WTC11 (cell line): Measurements from ENCODE around the gene COL26A1. TPM values are rescaled to one million over a fixed set of nuclear protein-coding genes. Genes with fewer than 3 reads are reported as not detected.

ENCODE experiments used
- ELF4 ChIP-seq: sonication (generic); formaldehyde crosslinking; IDR thresholded peaks from 2 replicates; pipeline ENCODE4 v1.8.1; 2022; ENCODE audit warnings: low read depth, mild to moderate bottlenecking, moderate library complexity, missing genetic modification reagents
- FOXJ3 ChIP-seq: sonication (generic); formaldehyde crosslinking; IDR thresholded peaks from 2 replicates; pipeline ENCODE4 v1.9.0; 2021; ENCODE audit warnings: missing genetic modification reagents, mild to moderate bottlenecking, borderline replicate concordance
- KAT7 ChIP-seq: sonication (generic); formaldehyde crosslinking; IDR thresholded peaks from 2 replicates; pipeline ENCODE4 v1.8.1; 2023; ENCODE audit warnings: missing genetic modification reagents, mild to moderate bottlenecking, borderline replicate concordance
- MAX ChIP-seq: sonication (generic); formaldehyde crosslinking; IDR thresholded peaks from 2 replicates; pipeline ENCODE4 v1.8.0; 2022; ENCODE audit warnings: mild to moderate bottlenecking, missing genetic modification reagents
- OVOL2 ChIP-seq: fragments of 250-450 bp; sonication (Bioruptor Pico); IDR thresholded peaks from 2 replicates; pipeline ENCODE4 v1.9.0; 2021; ENCODE audit warnings: mild to moderate bottlenecking, borderline replicate concordance
- RELA ChIP-seq: sonication (generic); formaldehyde crosslinking; IDR thresholded peaks from 2 replicates; pipeline ENCODE4 v1.8.1; 2022; ENCODE audit warnings: missing genetic modification reagents, mild to moderate bottlenecking, borderline replicate concordance
- RORB ChIP-seq: fragments of 250-450 bp; sonication (Bioruptor Pico); IDR thresholded peaks from 2 replicates; pipeline ENCODE4 v1.9.0; 2021; ENCODE audit warnings: mild to moderate bottlenecking
- SMAD3 ChIP-seq: sonication (generic); formaldehyde crosslinking; IDR thresholded peaks from 2 replicates; pipeline ENCODE4 v1.8.0; 2022; ENCODE audit warnings: missing genetic modification reagents, mild to moderate bottlenecking, borderline replicate concordance
- total RNA-seq: library from RNA; stranded (reverse); gene quantifications from 3 replicates; pipeline ENCODE4 v1.2.3, GENCODE V29; 2021
- TF ChIP-seq, protein P1 (sequence below): sonication (generic); formaldehyde crosslinking; IDR thresholded peaks from 2 replicates; pipeline ENCODE4 v1.8.0; 2023; ENCODE audit warnings: missing genetic modification reagents, mild to moderate bottlenecking, borderline replicate concordance
- TF ChIP-seq, protein P2 (sequence below): fragments of 250-450 bp; sonication (Bioruptor Pico); IDR thresholded peaks from 2 replicates; pipeline ENCODE4 v1.9.0; 2021; ENCODE audit warnings: mild to moderate bottlenecking, borderline replicate concordance
- TF ChIP-seq, protein P3 (sequence below): sonication (generic); formaldehyde crosslinking; IDR thresholded peaks from 2 replicates; pipeline ENCODE4 v1.8.1; 2023; ENCODE audit warnings: mild to moderate bottlenecking, missing genetic modification reagents, moderate library complexity
- TF ChIP-seq, protein P4 (sequence below): sonication (generic); formaldehyde crosslinking; IDR thresholded peaks from 2 replicates; pipeline ENCODE4 v1.8.0; 2023; ENCODE audit warnings: mild to moderate bottlenecking, missing genetic modification reagents

COL26A1 gene
- total RNA-seq, 1 experiment from 2014 or later = 64.4 TPM

DNA sequence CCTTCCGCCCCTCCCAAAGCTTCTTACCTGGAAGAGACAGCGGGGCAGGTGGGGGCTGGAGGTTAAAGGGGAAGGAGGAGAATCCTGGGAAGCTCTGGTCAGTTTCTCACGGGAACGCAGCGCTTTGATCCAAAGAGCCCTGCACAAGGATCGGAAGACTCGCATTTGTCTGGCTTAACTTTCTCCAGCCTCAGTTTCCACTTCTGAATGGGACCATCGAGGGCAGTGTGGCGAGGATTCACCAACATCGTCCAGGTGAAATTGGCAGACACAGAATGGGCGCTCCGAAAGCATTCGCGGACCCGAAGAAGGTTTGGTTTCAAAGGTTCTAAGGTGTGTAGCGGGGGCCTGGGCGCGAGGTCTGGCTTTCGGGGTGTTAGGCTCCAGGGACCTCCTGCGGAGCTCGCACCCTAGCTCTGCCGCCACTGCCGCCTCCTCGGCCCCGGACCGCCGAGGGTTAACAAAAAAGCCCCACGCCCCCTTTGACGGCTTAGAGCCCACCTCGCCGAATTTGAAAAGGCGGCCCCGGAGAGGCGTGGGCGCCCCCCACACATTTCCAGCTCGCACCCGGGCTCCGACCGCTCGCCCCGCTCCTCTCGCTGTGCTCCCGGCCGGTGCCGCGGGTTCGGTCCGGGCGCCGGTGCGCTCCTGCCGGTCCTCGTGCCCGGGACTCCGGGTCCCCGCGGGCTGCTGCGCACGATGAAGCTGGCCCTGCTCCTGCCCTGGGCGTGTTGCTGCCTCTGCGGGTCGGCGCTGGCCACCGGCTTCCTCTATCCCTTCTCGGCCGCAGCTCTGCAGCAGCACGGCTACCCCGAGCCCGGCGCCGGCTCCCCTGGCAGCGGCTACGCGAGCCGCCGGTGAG lies at the start of gene COL26A1 (continued):
- TF ChIP-seq, protein P1, sequence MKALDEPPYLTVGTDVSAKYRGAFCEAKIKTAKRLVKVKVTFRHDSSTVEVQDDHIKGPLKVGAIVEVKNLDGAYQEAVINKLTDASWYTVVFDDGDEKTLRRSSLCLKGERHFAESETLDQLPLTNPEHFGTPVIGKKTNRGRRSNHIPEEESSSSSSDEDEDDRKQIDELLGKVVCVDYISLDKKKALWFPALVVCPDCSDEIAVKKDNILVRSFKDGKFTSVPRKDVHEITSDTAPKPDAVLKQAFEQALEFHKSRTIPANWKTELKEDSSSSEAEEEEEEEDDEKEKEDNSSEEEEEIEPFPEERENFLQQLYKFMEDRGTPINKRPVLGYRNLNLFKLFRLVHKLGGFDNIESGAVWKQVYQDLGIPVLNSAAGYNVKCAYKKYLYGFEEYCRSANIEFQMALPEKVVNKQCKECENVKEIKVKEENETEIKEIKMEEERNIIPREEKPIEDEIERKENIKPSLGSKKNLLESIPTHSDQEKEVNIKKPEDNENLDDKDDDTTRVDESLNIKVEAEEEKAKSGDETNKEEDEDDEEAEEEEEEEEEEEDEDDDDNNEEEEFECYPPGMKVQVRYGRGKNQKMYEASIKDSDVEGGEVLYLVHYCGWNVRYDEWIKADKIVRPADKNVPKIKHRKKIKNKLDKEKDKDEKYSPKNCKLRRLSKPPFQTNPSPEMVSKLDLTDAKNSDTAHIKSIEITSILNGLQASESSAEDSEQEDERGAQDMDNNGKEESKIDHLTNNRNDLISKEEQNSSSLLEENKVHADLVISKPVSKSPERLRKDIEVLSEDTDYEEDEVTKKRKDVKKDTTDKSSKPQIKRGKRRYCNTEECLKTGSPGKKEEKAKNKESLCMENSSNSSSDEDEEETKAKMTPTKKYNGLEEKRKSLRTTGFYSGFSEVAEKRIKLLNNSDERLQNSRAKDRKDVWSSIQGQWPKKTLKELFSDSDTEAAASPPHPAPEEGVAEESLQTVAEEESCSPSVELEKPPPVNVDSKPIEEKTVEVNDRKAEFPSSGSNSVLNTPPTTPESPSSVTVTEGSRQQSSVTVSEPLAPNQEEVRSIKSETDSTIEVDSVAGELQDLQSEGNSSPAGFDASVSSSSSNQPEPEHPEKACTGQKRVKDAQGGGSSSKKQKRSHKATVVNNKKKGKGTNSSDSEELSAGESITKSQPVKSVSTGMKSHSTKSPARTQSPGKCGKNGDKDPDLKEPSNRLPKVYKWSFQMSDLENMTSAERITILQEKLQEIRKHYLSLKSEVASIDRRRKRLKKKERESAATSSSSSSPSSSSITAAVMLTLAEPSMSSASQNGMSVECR = peak; percentile 56; the same call in 1 of the 2 replicates
- TF ChIP-seq, protein P2, sequence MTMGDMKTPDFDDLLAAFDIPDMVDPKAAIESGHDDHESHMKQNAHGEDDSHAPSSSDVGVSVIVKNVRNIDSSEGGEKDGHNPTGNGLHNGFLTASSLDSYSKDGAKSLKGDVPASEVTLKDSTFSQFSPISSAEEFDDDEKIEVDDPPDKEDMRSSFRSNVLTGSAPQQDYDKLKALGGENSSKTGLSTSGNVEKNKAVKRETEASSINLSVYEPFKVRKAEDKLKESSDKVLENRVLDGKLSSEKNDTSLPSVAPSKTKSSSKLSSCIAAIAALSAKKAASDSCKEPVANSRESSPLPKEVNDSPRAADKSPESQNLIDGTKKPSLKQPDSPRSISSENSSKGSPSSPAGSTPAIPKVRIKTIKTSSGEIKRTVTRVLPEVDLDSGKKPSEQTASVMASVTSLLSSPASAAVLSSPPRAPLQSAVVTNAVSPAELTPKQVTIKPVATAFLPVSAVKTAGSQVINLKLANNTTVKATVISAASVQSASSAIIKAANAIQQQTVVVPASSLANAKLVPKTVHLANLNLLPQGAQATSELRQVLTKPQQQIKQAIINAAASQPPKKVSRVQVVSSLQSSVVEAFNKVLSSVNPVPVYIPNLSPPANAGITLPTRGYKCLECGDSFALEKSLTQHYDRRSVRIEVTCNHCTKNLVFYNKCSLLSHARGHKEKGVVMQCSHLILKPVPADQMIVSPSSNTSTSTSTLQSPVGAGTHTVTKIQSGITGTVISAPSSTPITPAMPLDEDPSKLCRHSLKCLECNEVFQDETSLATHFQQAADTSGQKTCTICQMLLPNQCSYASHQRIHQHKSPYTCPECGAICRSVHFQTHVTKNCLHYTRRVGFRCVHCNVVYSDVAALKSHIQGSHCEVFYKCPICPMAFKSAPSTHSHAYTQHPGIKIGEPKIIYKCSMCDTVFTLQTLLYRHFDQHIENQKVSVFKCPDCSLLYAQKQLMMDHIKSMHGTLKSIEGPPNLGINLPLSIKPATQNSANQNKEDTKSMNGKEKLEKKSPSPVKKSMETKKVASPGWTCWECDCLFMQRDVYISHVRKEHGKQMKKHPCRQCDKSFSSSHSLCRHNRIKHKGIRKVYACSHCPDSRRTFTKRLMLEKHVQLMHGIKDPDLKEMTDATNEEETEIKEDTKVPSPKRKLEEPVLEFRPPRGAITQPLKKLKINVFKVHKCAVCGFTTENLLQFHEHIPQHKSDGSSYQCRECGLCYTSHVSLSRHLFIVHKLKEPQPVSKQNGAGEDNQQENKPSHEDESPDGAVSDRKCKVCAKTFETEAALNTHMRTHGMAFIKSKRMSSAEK (CRISPR knock-in tag) = no peak
- TF ChIP-seq SMAD3 (CRISPR knock-in tag) (peak; percentile 69; the same call in 1 of the 2 replicates), OVOL2 (no peak), RORB (CRISPR knock-in tag) (no peak), MAX (CRISPR knock-in tag) (peak; percentile 39; the same call in 1 of the 2 replicates), KAT7 (CRISPR knock-in tag) (0 out of 2 replicates have a peak, but pooled peaks have one; percentile 70), RELA (CRISPR knock-in tag) (no peak; the same call in 1 of the 2 replicates), FOXJ3 (no peak), ELF4 (CRISPR knock-in tag) (0 out of 2 replicates have a peak, but pooled peaks have one; percentile 41)
- TF ChIP-seq, protein P3, sequence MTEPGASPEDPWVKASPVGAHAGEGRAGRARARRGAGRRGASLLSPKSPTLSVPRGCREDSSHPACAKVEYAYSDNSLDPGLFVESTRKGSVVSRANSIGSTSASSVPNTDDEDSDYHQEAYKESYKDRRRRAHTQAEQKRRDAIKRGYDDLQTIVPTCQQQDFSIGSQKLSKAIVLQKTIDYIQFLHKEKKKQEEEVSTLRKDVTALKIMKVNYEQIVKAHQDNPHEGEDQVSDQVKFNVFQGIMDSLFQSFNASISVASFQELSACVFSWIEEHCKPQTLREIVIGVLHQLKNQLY (CRISPR knock-in tag) = 0 out of 2 replicates have a peak, but pooled peaks have one; percentile 27
- TF ChIP-seq, protein P4, sequence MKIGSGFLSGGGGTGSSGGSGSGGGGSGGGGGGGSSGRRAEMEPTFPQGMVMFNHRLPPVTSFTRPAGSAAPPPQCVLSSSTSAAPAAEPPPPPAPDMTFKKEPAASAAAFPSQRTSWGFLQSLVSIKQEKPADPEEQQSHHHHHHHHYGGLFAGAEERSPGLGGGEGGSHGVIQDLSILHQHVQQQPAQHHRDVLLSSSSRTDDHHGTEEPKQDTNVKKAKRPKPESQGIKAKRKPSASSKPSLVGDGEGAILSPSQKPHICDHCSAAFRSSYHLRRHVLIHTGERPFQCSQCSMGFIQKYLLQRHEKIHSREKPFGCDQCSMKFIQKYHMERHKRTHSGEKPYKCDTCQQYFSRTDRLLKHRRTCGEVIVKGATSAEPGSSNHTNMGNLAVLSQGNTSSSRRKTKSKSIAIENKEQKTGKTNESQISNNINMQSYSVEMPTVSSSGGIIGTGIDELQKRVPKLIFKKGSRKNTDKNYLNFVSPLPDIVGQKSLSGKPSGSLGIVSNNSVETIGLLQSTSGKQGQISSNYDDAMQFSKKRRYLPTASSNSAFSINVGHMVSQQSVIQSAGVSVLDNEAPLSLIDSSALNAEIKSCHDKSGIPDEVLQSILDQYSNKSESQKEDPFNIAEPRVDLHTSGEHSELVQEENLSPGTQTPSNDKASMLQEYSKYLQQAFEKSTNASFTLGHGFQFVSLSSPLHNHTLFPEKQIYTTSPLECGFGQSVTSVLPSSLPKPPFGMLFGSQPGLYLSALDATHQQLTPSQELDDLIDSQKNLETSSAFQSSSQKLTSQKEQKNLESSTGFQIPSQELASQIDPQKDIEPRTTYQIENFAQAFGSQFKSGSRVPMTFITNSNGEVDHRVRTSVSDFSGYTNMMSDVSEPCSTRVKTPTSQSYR (CRISPR knock-in tag) = no peak
